ENCODE measurements around the gene ICA1. TPM values are rescaled to one million over a fixed set of nuclear protein-coding genes. Genes with fewer than 3 reads are reported as not detected.

The ICA1 gene
- total RNA-seq, 2 experiments from 2014 or later = 0.34 to 1.3 TPM

DNA sequence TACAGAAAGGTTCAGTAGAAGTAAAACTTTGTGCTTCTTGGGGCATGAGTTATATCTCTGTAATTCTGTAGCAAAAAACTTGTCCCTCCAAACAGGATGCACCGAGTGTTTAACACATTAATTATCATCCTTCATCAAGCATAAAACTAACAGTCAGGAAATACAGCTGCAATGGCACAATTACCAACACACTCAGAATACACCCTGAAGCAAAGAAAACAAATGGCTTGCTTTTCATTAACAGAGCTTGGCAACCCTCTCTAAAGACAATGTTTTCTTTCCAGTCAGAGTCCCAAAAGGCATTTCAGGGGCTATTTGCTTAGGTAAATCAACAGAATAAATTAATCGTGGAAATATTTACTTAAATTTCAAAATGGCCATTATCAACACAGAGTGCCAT is 107.7 kb downstream of the ICA1 start:
- DNase-seq (no peak), ATAC-seq (no peak)
- intact Hi-C loops (cut with micrococcal nuclease) = no loop called here
- TF ChIP-seq, protein P1, sequence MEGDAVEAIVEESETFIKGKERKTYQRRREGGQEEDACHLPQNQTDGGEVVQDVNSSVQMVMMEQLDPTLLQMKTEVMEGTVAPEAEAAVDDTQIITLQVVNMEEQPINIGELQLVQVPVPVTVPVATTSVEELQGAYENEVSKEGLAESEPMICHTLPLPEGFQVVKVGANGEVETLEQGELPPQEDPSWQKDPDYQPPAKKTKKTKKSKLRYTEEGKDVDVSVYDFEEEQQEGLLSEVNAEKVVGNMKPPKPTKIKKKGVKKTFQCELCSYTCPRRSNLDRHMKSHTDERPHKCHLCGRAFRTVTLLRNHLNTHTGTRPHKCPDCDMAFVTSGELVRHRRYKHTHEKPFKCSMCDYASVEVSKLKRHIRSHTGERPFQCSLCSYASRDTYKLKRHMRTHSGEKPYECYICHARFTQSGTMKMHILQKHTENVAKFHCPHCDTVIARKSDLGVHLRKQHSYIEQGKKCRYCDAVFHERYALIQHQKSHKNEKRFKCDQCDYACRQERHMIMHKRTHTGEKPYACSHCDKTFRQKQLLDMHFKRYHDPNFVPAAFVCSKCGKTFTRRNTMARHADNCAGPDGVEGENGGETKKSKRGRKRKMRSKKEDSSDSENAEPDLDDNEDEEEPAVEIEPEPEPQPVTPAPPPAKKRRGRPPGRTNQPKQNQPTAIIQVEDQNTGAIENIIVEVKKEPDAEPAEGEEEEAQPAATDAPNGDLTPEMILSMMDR (IDR thresholded peaks at IDR 0.05) = no peak
- peaks cover 8% of the 10 kb centered on the region for H3K9me3 Mint-ChIP-seq
- H3K36me3 Mint-ChIP-seq (ENCODE audit: low read depth) = peaks cover 3% of the 10 kb centered on the region
- POLR2A ChIA-PET = no interaction called here
- H3K4me1 Mint-ChIP-seq (ENCODE audit: low read depth) = peaks cover 22% of the 10 kb centered on the region
- H3K27ac Mint-ChIP-seq = no peak overlapping the region
- no peaks in the 10 kb centered on the region for H3K27me3 Mint-ChIP-seq
- no peak overlapping the region for H3K4me3 Mint-ChIP-seq
- CTCF ChIA-PET = interaction anchor here (0.7 kb wide), 1 partner anchor 709 kb away, joined by 3 read pairs; no protein-coding TSS in a partner anchor

DNA sequence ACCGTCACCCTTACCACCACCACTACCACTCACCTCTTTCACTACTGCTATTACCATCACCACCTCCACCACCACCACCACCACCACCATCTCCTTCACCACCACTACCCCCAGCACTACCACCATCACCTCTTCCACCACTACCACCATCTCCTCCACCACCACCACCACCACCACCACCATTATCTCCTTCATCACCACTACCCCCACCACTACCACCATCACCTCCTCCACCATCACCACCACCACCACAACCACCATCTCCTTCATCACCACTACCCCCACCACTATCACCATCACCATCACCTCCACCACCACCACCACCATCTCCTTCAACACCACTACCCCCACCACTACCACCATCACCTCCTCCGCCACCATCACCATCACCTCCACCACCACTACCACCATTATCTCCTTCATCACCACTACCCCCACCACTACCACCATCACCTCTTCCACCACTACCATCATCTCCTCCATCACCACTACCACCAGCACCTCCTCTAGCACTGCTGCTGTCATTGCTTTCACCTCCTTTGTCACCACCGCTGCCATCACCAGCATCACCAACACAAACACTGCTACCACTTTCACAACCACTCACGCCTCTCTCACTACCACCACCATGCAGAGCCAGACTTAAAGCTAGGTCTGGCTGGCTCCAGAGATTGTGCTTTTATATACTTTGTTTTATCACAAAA is 109.3 kb downstream of the ICA1 start:
- no peak for DNase-seq
- POLR2A ChIA-PET = no interaction called here
- Mint-ChIP-seq H3K27me3 (no peaks in the 10 kb centered on the region), H3K36me3 (ENCODE audit: low read depth) (peaks cover 3% of the 10 kb centered on the region), H3K4me3 (no peak overlapping the region), H3K27ac (peak overlapping the region; percentile 55), H3K4me1 (ENCODE audit: low read depth) (peaks cover 31% of the 10 kb centered on the region), H3K9me3 (peaks cover 8% of the 10 kb centered on the region)
- TF ChIP-seq, protein P1 (IDR thresholded peaks at IDR 0.05) = no peak
- intact Hi-C loops (cut with micrococcal nuclease) = loop anchor here (1.0 kb wide), 1 partner anchor 9 kb away; no protein-coding TSS in a partner anchor
- peak; percentile 30 for ATAC-seq
- CTCF ChIA-PET = no interaction called here

DNA sequence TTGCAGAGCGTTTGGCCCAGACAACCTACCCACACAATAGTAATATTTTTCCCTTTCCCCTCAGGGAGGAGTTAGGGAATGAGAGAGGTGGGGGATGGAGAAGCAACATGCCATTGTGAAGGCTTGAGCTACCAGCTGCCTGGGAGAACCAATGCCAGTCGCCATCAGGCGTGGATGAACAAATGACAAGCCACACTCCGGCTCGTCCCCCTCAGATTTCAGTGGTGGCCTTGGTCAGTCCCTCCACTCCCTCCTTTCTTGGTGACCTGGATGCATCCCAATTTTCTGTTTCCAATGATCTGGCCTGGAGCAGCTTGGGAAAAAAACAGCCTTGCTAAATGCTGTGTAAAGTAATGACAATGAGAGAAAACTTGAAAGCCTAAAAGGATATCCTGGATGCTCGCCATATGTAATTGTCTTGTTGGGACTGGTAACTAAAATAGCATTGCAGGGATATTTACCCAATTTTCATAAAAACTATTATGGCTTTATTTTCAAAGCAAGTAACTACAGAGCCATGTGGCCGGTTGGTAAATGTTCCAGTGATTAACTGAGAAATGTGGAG is 110.7 kb downstream of the ICA1 start:
- H3K36me3 Mint-ChIP-seq (ENCODE audit: low read depth) = peaks cover 3% of the 10 kb centered on the region
- DNase-seq = no peak
- no peaks in the 10 kb centered on the region for H3K27me3 Mint-ChIP-seq
- H3K4me1 Mint-ChIP-seq (ENCODE audit: low read depth) = peaks cover 31% of the 10 kb centered on the region
- ChIA-PET POLR2A (no interaction called here), CTCF (no interaction called here)
- H3K9me3 Mint-ChIP-seq = peaks cover 8% of the 10 kb centered on the region
- intact Hi-C loops (cut with micrococcal nuclease) = no loop called here
- ATAC-seq = no peak
- H3K4me3 Mint-ChIP-seq = no peak overlapping the region
- TF ChIP-seq, protein P1 (IDR thresholded peaks at IDR 0.05) = no peak
- no peak overlapping the region for H3K27ac Mint-ChIP-seq

DNA sequence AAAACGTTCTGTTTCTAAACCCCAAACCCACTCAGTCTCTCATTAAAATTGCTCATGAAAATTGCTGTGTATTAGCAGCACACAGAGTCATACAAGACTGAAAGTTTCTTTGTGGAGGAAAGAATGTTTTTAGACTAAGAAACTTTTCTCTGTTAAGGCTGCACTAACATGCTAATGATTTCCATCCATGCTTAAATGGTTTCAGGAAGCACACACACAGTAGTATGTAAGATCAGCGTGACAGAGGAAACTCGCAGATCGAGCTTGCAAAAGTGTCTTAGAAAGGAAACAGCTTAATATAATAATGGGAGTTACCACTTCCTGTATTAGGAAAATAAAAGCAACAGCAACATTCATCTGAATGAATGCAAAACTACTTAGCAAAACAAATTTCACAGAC is 112.7 kb downstream of the ICA1 start:
- ChIA-PET POLR2A (no interaction called here), CTCF (interaction anchor here (1.2 kb wide), 3 partner anchors 8 to 27 kb away, joined by 3 read pairs; no protein-coding TSS in a partner anchor)
- no peaks in the 10 kb centered on the region for H3K27me3 Mint-ChIP-seq
- ATAC-seq (no peak), DNase-seq (no peak)
- H3K4me3 Mint-ChIP-seq = no peak overlapping the region
- peaks cover 8% of the 10 kb centered on the region for H3K9me3 Mint-ChIP-seq
- intact Hi-C loops (cut with micrococcal nuclease) = no loop called here
- TF ChIP-seq, protein P1 (IDR thresholded peaks at IDR 0.05) = no peak
- peaks cover 3% of the 10 kb centered on the region for H3K36me3 Mint-ChIP-seq (ENCODE audit: low read depth)
- peaks cover 40% of the 10 kb centered on the region for H3K4me1 Mint-ChIP-seq (ENCODE audit: low read depth)
- H3K27ac Mint-ChIP-seq = peak overlapping the region; percentile 19

All from activated CD8-positive, alpha-beta T cell treated with anti-CD3 and anti-CD28 coated beads for 36 hours (primary cell).